ENCODE data around the gene RAB12.
"Not testable (repeated sequence)": the region's sequence is repeated elsewhere in the genome, so short reads cannot be mapped to it uniquely, and the experiment has no call there.

Gene RAB12

GRCh38 chr18:8614875-8615274 is 5.6 kb downstream of the RAB12 start:
- no peak for DNase-seq

- no peak for DNase-seq
Observed at GRCh38 chr18:8615397-8616027, 6.3 kb downstream of the RAB12 start.

GRCh38 chr18:8616028-8616401 is 6.8 kb downstream of the RAB12 start:
- DNase-seq, result no peak

- no peak for DNase-seq
Observed at GRCh38 chr18:8617907-8618306, 8.7 kb downstream of the RAB12 start.

GRCh38 chr18:8619041-8619440 is 9.8 kb downstream of the RAB12 start:
- DNase-seq, result no peak

- DNase-seq, result no peak
Observed at GRCh38 chr18:8619835-8620577, 10.8 kb downstream of the RAB12 start.

- no peak for DNase-seq
Observed at GRCh38 chr18:8620845-8621244, 11.6 kb downstream of the RAB12 start.

GRCh38 chr18:8622625-8623024 is 13.4 kb downstream of the RAB12 start:
- not testable (repeated sequence) for DNase-seq

GRCh38 chr18:8623549-8624106 is 14.4 kb downstream of the RAB12 start:
- no peak for DNase-seq

GRCh38 chr18:8625461-8626092 is 16.3 kb downstream of the RAB12 start:
- DNase-seq, result no peak

GRCh38 chr18:8626414-8627106 is 17.3 kb downstream of the RAB12 start:
- no peak for DNase-seq

- no peak for DNase-seq
Observed at GRCh38 chr18:8627107-8627472, 17.9 kb downstream of the RAB12 start.

GRCh38 chr18:8627540-8627939 is 18.3 kb downstream of the RAB12 start:
- no peak for DNase-seq

- no peak for DNase-seq
Observed at GRCh38 chr18:8629602-8630001, 20.4 kb downstream of the RAB12 start.

GRCh38 chr18:8630546-8630945 is 21.3 kb downstream of the RAB12 start:
- DNase-seq, result no peak

GRCh38 chr18:8631265-8631664 is 22.0 kb downstream of the RAB12 start:
- DNase-seq, result no peak

- DNase-seq, result no peak
Observed at GRCh38 chr18:8632386-8632785, 23.1 kb downstream of the RAB12 start.

- DNase-seq, result no peak
Observed at GRCh38 chr18:8634508-8634907, 25.3 kb downstream of the RAB12 start.

GRCh38 chr18:8635087-8635486 is 25.9 kb downstream of the RAB12 start:
- no peak for DNase-seq

- DNase-seq, result no peak
Observed at GRCh38 chr18:8639762-8640161, 30.5 kb downstream of the RAB12 start.

- DNase-seq, result no peak
Observed at GRCh38 chr18:8643326-8643878, 34.2 kb downstream of the RAB12 start.

- DNase-seq, result not testable (repeated sequence)
Observed at GRCh38 chr18:8647359-8647758, 38.1 kb downstream of the RAB12 start.

Data from activated effector memory CD4-positive, alpha-beta T cell treated with anti-CD3 and anti-CD28 coated beads, Interleukin-2, amount 50 U/mL, for 16 hours (primary cell).